ENCODE results near the gene MTM1.

- TF ChIP-seq PATZ1 (CRISPR knock-in tag; IDR thresholded peaks at IDR 0.05; ENCODE audit: borderline replicate concordance) (no peak), TCF4 (CRISPR knock-in tag; IDR thresholded peaks at IDR 0.05; ENCODE audit: borderline replicate concordance) (no peak), RARB (CRISPR knock-in tag; IDR thresholded peaks at IDR 0.05) (no peak), OSR1 (CRISPR knock-in tag; IDR thresholded peaks at IDR 0.05) (no peak), PPARA (CRISPR knock-in tag; IDR thresholded peaks at IDR 0.05; ENCODE audit: borderline replicate concordance) (no peak), ARNTL (CRISPR knock-in tag; IDR thresholded peaks at IDR 0.05; ENCODE audit: borderline replicate concordance, low read depth) (no peak), BACH2 (CRISPR knock-in tag; IDR thresholded peaks at IDR 0.05; ENCODE audit: borderline replicate concordance) (no peak), ESRRG (CRISPR knock-in tag; IDR thresholded peaks at IDR 0.05) (no peak), ZFP30 (CRISPR knock-in tag; IDR thresholded peaks at IDR 0.05) (no peak), ZNF8 (CRISPR knock-in tag; IDR thresholded peaks at IDR 0.05) (no peak), ZFP3 (CRISPR knock-in tag; IDR thresholded peaks at IDR 0.05) (no peak), TOX (CRISPR knock-in tag; IDR thresholded peaks at IDR 0.05; ENCODE audit: borderline replicate concordance) (no peak), CREB5 (CRISPR knock-in tag; IDR thresholded peaks at IDR 0.05; ENCODE audit: low read depth) (no peak)
Measured at GRCh38 chrX:150574559-150575418, 6.4 kb downstream of the MTM1 start.
